Stimulated activated CD8-positive, alpha-beta memory T cell treated with anti-CD3 and anti-CD28 coated beads, Interleukin-7, amount 100 ng/mL, for 48 hours (primary cell): Measurements from ENCODE around the gene CDCA3.
"Not testable (repeated sequence)": the region's sequence is repeated elsewhere in the genome, so short reads cannot be mapped to it uniquely, and the experiment has no call there.

Source experiments
- DNase-seq, 2 donors: peaks; one replicate each; pipeline ENCODE4 v3.0.0-alpha.2; 2020; ENCODE audit warnings: low read depth in 1 of 2; ENCODE audit errors: extremely low read depth in 1 of 2

The CDCA3 gene

DNA sequence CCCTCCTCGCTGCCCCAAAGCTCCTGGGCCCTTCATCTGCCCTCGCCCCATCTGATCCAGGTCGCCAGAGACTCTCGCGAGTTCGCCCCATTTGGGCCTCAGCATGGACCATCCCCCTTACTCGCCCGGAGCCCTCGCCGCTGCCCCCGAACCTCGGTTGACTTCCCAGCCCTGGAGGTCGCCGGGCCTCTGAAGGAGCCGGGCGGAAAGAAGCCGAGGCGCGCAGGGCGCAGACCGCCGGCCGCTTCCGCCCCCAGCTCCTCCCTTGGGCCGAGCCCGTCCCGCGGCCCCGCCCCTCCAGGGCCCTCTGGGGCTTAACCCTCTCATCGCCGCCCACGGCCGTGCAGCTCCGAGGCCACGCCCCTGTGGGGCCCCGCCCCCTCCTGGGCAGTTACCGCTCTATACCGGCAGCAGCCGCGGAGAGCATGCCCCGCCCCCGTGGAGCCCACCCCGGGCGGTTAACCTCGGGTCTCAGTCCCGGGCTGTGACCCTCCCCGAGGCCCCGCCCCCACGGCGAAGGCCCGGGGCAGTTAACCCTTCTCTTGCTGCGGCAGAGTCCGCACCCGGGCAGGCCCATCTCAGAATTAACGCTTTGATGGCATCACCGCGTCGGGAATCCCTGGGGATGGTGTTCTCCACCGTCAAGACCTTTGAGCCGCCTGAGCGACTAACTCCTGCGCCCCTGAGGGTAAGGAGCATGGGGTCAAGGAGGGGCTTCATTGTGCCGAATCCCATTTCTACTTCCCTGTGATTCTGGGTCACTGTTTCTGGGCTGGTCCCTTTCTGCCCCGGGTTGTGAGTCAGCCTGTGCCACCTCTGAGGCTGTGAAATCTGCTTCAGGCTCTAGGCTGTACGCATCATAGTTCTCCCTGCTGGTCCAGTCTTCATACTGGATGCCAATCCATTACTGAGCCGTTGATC, 22.3 kb upstream of the CDCA3 start, which contains the start of gene SPSB2:
TSS of gene SPSB2 (minus strand) at position 210 of the 921 bp plus-strand sequence. CDS start 402 bp downstream, outside the sequence.
- DNase-seq, result peak; percentile 98 to 99

DNA sequence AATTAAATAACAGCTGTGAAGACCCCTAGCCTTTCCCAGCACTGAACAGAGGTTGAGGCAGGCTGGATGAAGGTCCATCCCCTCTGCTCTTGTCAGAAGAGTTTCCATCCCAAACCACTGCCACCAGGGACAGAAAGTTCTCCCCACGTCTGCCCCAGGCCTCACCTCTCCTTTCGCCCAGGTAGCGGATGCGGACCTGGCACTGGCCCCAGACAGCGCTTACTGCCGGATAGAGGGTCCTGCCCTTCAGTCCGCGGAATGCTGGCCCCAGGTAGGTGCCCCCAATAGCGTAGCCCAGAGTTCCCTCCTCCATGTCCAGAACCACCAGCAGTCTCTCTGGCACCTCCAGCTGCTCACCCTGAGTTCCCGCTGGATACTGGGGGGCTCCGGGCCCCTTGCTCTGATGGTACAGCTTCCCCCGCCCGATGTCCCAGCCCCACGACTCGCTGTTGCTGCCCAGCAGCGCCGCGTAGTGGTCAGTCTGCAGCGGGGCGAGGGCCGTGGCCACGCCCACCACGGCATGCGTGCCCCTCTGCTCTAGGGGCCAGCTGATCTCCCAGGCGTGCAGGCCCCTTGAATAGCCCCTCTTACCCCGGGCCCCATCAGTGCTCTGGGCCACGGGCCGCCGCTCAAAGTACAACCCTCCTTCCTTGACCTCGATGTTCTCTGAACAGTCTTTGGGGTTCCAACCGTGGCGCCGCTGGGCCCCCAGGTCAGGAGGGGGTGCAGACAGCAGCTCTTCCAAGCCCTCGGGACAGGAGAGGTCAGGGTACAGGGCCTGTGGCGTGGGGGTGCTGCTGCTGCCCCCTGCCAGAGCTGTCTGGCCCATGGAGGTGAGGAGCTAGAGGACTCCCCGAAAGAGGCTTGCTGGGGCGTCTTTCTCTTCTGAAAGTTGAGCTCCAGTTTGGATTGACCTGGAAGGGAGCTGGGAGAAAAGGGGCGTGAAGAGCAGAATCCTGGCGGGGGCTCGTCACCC, 21.3 kb upstream of the CDCA3 start:
- peak; percentile 74 to 76 for DNase-seq

DNA sequence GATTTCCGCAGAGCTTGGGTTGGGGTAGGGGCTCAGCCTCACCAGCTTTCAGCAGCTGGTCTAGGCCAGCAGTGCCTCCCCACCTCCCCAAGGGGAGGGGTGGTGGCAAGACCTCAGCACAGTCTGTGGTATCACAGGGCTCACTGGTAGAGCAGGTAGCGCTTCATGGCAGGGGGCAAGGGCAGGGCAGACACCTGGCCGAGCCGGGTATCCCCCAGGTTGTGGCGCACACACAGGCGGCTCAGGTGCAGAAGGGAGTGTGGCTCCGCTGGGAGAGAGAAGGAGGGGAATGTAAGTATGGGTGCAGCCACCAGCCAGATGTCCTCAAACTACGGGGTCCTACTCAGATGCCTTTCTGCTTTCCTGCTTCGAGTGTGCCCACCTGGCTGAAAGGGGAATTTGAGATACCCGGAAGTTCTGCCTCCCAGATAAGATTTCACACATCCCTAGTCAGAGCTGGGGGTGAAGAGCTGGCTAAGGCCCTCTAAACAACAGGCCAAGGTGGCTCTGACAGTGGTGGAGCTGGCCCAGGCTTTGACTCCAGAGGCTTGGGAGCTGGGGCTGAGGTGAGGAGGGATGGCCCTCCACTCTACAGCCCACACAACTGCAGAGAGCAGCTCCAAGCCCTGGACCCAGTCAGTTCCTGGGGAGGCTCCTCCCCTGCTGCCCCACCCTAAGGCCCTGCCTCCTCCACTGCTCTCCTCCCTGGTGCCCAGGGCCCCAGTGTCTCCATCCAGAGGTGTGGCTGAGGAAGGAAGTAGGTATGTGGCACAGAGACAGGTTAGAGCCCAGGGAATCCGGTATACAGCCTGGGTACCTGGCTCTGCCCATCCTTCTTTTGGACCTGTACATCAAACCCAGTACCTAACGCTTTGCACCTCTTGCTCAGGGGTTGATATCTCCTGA, 20.2 kb upstream of the CDCA3 start:
- DNase-seq, result peak in 1 of 2 donors; percentile 38

GRCh38 chr12:6870304-6870703, 19.2 kb upstream of the CDCA3 start:
- DNase-seq, result not testable (repeated sequence)

GRCh38 chr12:6869049-6870021, 18.2 kb upstream of the CDCA3 start:
- peak in 1 of 2 donors; percentile 70 for DNase-seq

GRCh38 chr12:6868211-6869048, 17.3 kb upstream of the CDCA3 start:
- no peak for DNase-seq

DNA sequence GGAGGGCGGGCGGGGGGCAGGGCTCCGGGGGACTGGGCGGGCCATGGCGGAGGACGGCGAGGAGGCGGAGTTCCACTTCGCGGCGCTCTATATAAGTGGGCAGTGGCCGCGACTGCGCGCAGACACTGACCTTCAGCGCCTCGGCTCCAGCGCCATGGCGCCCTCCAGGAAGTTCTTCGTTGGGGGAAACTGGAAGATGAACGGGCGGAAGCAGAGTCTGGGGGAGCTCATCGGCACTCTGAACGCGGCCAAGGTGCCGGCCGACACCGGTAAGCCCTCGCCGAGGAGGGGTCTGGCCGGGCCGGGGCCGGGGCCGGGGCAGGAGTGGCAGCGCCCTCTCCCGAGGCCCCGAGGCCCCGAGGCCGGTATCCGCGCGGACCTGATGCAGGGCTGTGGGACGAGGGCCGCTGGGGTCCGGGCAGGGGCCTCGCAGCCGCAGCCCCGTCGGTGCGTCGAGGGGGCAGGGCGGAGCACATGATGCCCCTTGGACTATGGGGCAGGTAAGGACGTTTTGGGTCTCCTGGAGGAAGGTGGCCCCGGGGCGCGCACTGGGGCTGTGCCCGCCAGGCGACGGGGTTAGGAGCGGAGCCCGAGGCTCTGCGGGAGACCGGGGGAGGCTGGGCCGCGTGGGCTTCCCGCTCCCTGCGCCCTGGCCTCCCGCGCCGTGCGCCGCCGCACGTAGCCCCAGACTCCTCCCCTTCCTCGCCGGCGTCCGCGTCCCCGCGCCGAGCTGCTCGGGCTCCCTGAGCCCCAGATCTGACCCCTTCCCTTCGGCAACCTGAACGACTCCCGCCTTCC, 16.5 kb upstream of the CDCA3 start, which contains the start of gene TPI1:
TSS of gene TPI1 (plus strand) at position 119 of the 798 bp plus-strand sequence. CDS start at position 155, 36 bp downstream.
- DNase-seq, result peak; percentile 67 to 70

DNA sequence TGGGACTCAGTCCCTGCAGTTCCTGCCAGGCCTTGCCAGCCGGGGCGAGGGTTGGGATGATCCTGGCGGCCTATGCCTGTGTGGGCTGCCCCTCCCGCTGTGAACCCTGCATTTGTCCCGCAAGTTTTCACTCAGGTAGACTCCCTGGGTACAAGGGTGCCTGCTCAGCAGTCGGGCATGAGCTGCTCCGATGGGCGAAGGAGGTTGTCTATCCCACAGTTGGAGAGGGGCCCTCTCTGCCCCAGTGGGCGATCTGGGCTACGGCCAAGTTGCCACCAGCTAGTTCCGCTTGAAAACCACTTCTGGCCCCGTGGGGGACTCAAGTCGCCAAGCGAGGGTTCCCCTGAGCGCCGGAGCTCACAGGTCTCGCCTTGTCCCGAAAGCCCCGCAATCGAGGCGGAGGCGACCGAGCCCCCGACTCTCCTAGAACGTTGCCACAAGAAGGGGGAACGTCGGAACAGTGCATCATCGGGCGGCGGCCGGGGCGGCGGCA, 15.9 kb upstream of the CDCA3 start:
- no peak for DNase-seq

- no peak for DNase-seq
These were observed 15.3 kb upstream of the CDCA3 start for GRCh38 chr12:6866163-6866919.

GRCh38 chr12:6865307-6865706, 14.2 kb upstream of the CDCA3 start:
- not testable (repeated sequence) for DNase-seq

DNA sequence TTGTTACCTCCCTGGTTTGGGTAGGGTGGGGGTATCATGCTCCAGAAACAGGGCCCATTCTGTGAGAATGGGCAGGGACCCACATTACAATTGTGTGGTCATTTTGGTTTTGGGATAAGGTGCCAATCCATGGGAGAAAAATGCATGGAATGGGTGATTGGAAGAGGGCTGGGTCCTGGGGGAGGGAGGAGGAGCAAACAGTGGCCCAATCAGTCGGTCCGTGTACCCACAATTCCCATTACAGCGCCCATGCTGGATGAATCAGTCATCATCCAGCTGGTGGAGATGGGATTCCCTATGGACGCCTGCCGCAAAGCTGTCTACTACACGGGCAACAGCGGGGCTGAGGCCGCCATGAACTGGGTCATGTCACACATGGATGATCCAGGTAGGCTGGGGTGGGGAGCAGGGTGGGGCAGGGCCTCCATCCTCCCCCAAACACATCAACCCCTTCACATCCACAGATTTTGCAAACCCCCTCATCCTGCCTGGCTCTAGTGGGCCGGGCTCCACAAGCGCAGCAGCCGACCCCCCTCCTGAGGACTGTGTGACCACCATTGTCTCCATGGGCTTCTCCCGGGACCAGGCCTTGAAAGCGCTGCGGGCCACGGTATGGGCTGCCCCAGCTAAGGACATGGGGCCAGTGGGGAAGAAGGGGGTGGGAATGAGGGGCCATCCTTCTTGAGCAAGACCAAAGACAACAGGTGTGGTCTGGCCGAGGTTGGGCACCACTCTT, 12.7 kb upstream of the CDCA3 start:
- DNase-seq, result no peak

GRCh38 chr12:6863033-6863432, 11.9 kb upstream of the CDCA3 start:
- DNase-seq, result no peak

GRCh38 chr12:6861391-6861790, 10.3 kb upstream of the CDCA3 start:
- DNase-seq, result no peak

DNA sequence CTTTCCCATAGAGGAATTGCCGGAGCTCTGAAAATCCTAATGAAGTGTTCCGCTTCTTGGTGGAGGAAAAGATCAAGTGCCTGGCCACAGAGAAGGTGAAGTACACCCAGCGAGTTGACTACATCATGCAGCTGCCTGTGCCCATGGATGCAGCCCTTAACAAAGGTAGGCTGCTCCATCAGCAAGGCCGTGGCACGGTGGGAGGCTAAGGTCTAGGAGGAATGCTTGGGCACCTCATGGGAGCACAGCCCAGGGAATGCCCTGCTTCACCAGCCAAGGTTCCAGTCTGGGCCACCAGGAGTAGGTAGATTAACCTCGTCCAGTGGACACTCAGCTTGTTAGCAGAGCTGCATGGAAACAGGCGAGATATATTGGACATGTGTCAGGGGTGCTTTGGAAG, 9.9 kb upstream of the CDCA3 start:
- no peak for DNase-seq

GRCh38 chr12:6860116-6860515, 9.0 kb upstream of the CDCA3 start:
- no peak for DNase-seq

- no peak for DNase-seq
These were observed 7.7 kb upstream of the CDCA3 start for GRCh38 chr12:6858799-6859198.
